LoVo (cell line): ENCODE data around the gene FRMD6.
"Not testable (repeated sequence)": the region's sequence is repeated elsewhere in the genome, so short reads cannot be mapped to it uniquely, and the experiment has no call there.

ENCODE experiments used
- DNase-seq: peaks from one replicate; pipeline ENCODE4 v3.0.0-alpha.2; 2016; ENCODE audit warnings: low spot score

The FRMD6 gene

GRCh38 chr14:51725061-51725460 lies 73.4 kb downstream of the FRMD6 start:
- DNase-seq = no peak

- no peak for DNase-seq
Measured at GRCh38 chr14:51726166-51726899, 74.6 kb downstream of the FRMD6 start.

- DNase-seq = no peak
Measured at GRCh38 chr14:51727526-51727925, 75.8 kb downstream of the FRMD6 start.

- no peak for DNase-seq
Measured at GRCh38 chr14:51730098-51730497, 78.4 kb downstream of the FRMD6 start.

- DNase-seq = no peak
Measured at GRCh38 chr14:51730684-51731083, 79.0 kb downstream of the FRMD6 start.

GRCh38 chr14:51732494-51733112 lies 80.9 kb downstream of the FRMD6 start:
- no peak for DNase-seq

- no peak for DNase-seq
Measured at GRCh38 chr14:51733147-51733546, 81.4 kb downstream of the FRMD6 start.

- no peak for DNase-seq
Measured at GRCh38 chr14:51735851-51736250, 84.1 kb downstream of the FRMD6 start.

- DNase-seq = no peak
Measured at GRCh38 chr14:51738754-51739153, 87.0 kb downstream of the FRMD6 start.

- DNase-seq = no peak
Measured at GRCh38 chr14:51743588-51744000, 91.9 kb downstream of the FRMD6 start.

GRCh38 chr14:51744372-51745130 lies 92.8 kb downstream of the FRMD6 start:
- no peak for DNase-seq

- DNase-seq = not testable (repeated sequence)
Measured at GRCh38 chr14:51746823-51747222, 95.1 kb downstream of the FRMD6 start.

- DNase-seq = no peak
Measured at GRCh38 chr14:51750542-51750941, 98.8 kb downstream of the FRMD6 start.

GRCh38 chr14:51751611-51752345 lies 100.1 kb downstream of the FRMD6 start:
- peak; percentile 17 for DNase-seq

GRCh38 chr14:51757756-51758155 lies 106.0 kb downstream of the FRMD6 start:
- not testable (repeated sequence) for DNase-seq

GRCh38 chr14:51759950-51760349 lies 108.2 kb downstream of the FRMD6 start:
- no peak for DNase-seq

GRCh38 chr14:51765726-51766125 lies 114.0 kb downstream of the FRMD6 start:
- not testable (repeated sequence) for DNase-seq

GRCh38 chr14:51766586-51766985 lies 114.9 kb downstream of the FRMD6 start:
- not testable (repeated sequence) for DNase-seq

- not testable (repeated sequence) for DNase-seq
Measured at GRCh38 chr14:51769261-51769660, 117.6 kb downstream of the FRMD6 start.

- no peak for DNase-seq
Measured at GRCh38 chr14:51774209-51774608, 122.5 kb downstream of the FRMD6 start.

- peak; percentile 11 for DNase-seq
Measured at GRCh38 chr14:51776102-51776894, 124.6 kb downstream of the FRMD6 start.
